GM15510 (cell line): ENCODE measurements around the gene MUC13.

Experiments
- POLR2A ChIP-seq: IDR thresholded peaks from 3 replicates; pipeline ENCODE4 v1.6.1; 2011; ENCODE audit warnings: borderline replicate concordance; ENCODE audit not compliant: insufficient read length; ENCODE audit errors: extremely low read depth

Gene MUC13

DNA sequence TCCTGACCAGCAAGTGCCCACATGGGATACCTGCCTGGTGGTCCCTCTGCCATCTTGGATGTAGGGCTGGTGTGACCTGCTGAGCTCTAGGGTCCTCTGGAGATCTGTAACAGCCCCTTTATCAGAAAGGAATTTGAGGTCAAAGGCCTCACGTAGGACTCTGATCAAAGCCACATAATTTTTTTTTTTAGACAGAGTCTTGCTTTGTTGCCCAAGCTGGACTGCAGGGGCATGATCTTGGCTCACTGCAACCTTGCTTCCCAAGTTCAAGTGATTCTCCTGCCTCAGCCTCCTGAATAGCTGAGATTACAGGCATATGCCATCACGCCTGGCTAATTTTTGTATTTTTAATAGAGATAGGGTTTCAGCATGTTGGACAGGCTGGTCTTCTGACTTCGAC is 56.9 kb downstream of the MUC13 start:
- TF ChIP-seq POLR2A, result no peak

GRCh38 chr3:124876401-124876878 is 58.1 kb downstream of the MUC13 start:
- no peak for TF ChIP-seq POLR2A

GRCh38 chr3:124873226-124873625 is 61.3 kb downstream of the MUC13 start:
- no peak for TF ChIP-seq POLR2A

- no peak for TF ChIP-seq POLR2A
These were observed 67.0 kb downstream of the MUC13 start for GRCh38 chr3:124867511-124867910.

- TF ChIP-seq POLR2A, result no peak
These were observed 72.5 kb downstream of the MUC13 start for GRCh38 chr3:124862006-124862405.

- no peak for TF ChIP-seq POLR2A
These were observed 73.5 kb downstream of the MUC13 start for GRCh38 chr3:124861041-124861440.

DNA sequence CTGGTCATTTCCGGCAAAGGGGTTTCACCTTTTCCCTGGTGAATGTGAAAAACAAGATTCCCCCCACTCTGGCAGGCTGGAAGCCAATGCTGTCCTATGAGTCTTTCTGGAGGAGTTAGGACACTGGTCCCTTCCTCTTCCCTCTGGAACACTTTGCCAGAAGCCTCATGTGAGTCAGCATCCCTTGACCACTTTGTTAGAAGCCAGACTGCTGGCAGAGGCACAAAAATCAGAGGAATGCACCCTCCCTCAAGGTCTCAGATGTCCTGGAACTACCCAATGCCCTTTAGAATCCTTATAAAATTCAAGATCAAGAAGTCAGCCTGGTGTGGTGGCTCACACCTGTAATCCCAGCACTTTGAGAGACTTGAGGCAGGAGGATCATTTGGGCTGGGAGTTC is 74.0 kb downstream of the MUC13 start:
- no peak for TF ChIP-seq POLR2A

DNA sequence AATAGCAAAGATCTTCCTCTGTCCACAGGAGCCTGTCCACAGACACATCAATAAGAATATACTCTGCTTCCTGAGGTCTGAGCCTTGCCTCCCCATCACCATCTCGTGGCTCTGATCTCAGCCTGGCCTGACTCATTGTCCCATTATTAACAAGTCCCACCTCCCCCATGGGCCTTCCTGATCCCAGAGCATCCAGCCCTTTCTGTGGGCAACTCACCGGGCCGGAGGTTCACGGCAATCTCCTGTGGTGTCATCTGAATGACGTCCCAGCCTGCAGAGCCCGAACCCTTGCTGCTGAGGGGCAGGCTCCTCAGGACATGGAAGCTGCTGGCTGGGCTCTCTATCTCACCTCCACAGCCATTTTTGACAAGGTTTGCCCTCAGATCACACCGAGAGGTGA is 75.5 kb downstream of the MUC13 start:
- TF ChIP-seq POLR2A, result no peak

DNA sequence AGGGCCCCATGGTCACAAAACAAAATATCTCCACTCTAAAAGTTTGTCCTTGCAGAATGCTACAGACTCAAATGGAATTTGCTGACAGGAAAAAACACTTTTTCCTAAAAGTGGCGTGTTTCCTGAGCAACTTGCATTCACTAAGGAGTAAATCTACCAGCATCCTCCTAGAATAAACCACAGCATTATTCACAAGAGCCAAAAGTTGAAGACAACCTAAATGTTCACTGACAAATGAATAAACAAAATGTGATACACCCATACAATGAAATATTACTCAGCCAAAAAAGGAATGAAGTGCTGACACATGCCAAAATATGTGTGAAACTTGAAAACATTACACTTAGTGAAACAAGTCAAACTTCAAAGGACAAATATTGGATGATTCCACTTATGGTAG is 76.3 kb downstream of the MUC13 start:
- no peak for TF ChIP-seq POLR2A

- TF ChIP-seq POLR2A, result no peak
These were observed 77.9 kb downstream of the MUC13 start for GRCh38 chr3:124856677-124857076.
